Cerebellar nuclear complex (tissue), 1 donor: ENCODE data around the gene ZRANB1.

Source experiments
- DNase-seq, 2 experiments: peaks; one replicate each; lab custom pipeline; 2025; lab: John Stamatoyannopoulos, UW

The ZRANB1 gene

DNA sequence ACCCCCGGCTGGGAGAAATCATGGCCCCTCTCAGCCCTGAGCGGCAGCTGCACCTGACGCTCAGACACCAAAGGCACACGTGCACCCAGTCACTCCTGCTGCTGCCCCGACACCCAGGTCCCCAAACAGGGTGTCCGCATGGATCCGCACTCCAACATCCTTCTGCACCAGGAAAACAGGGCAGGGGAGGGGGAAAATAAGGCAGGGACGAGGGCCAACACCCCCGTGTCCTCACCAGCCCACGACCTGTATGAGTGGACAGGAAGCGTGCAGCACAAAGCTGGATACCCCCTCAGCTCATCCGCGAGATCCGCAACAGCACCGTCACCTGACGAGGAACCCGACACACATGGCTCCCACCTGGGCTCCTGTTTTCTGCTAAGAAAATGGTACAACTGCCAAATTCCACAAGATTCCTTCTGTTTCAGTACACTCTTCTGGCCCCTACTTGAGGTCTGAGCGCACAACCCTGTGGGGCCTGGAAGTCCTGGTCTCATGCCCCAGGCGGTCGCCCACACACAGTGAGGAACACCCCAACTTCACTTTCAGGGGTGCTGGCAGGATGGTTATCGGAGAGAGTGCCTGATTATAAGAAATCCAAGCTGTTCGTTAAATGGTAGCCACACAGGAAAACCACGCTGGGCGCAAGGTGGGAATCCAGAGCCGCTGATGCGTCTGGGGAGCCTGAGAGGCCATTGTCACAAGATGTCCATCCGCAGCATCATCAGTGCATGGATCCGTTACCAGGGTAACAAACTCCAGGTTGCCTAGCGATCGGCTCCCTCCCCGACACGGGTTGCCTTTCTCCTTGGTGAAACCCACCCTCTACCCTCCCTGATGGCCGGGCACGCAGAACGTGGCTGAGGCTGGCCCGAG is 63.6 kb downstream of the ZRANB1 start:
- DNase-seq, result no peak

DNA sequence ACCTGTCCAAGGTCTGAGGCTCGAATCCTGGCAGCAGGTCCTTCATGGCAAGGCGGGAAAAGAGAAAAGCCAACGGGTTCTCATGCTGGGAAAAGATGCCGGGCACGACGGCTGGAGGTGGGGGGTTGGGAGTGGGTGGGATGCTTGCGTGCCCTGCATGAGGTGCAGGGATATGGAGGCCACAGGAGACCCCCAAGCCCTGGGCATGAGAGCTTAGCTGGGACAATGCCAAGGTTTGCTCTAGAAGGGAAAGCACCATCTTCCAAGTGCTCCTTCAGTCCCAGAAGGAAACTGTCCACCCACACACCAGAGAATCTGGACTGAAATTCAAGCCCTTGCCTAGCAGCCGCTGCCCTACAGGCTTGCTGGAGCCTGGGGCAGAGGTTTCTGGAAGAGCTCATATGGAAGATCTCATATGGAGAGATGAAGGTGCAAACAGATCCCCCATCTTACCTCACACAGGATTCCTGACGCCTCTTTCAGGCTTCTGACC is 64.3 kb downstream of the ZRANB1 start:
- DNase-seq, result no peak

DNA sequence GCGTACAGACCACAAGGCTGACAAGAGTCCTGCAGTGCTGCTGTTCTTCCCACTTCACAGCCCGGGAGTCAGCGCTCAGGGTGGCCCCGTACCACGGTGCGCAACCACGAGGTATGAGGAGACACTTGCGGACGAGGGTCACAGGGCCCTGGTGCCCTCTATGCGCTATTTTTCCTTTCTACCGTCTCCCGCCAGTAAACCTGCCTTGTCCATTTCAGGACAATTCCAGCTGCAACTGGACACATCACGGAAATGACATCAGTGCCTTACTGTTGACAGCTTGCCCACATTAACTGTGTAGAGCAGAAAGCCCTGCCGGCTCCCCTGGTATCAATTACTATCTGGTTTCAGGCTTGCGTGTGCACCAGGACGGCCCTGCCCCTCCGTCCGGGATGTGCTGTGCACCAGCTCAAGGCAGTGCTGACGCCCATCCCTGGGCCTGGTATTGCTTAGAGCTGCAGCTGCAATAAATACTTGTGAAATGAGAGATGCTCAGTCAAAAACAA is 65.1 kb downstream of the ZRANB1 start:
- DNase-seq, result no peak

DNA sequence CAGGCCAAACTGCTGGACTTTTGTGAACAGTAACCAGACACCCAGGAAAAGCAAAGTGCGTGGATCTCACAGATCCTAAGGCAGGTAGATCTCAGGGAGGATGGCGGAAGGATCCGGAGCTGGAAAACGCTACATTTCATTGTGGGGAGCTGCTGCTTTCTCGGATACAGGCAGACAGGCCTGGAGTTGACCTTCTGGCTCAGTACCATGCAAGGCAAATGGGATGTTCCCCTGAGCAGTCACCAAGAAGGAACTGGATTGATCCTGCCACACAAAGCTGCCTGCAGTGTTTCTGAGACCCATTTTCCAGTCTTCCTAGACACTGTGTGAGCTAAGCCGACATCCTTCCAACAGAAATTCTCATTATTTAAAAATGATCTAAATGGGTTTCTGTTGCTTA is 65.5 kb downstream of the ZRANB1 start:
- DNase-seq, result no peak

DNA sequence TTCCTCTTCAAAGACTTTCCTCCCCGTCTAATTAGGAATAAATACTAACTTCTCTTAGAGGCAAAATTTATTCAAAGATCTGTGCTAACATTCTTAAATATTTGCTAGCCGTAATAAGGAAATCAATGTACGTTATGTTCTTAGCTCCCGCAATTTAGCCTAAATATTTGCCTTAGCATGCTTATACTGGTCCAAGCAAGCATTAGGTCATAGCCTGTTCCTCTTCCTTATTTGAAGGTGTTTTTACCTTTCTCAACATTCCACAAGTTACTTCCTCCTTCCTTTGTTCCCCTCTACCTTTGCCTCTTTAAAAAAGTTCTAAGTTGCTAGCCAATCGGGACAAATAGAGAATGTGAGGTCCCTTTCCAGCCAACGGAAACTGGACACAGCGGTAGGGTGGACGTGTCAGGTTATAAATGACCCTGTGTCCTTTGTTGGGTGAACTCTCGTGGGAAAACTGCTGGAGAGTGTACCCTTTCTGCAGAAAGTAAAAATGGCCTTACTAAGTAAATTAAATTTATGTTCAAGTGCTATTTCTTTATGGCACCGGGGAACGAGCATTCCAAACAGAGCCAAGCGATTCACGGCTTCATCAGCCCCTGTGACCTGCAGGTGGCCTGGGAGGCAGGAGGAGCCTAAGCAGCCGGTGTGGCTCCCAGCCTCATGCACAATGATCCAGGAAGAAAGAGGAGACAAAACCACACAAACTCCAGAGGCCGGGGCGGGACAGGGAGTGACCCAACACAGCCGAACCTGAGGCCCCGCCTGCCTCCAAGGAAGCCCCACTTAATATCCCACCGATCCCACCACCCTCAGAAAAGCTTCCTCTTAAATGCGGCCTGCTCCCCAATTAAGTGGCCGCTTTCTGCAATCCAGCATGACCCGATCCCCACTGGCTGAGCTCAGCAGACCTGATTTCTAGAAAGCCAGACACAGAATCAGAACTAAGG is 67.0 kb downstream of the ZRANB1 start:
- DNase-seq, result no peak

DNA sequence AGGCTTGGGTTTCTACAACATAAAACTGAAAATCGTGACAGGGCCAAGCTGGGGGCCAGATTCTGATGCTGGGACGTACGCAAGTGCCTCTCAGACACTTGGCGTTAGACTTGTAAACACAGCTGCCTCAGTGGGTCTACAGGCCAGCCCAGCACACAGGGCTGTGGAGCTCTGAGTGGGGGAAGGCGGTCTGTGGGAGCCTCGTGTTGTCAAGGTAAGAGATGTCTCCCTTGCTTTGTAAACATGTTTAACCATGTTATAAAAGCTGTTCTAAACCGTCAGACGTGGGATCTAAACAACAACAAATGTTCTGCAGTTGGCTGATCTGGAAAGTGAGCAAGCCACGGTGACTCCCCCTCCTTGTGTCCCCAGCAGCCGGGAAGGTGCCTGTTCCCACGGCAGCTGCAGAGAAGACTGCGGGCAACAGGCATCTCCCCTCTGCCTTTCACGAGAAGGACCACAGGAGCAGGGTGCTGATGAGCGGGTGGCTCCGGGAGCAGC is 67.8 kb downstream of the ZRANB1 start:
- DNase-seq, result no peak

DNA sequence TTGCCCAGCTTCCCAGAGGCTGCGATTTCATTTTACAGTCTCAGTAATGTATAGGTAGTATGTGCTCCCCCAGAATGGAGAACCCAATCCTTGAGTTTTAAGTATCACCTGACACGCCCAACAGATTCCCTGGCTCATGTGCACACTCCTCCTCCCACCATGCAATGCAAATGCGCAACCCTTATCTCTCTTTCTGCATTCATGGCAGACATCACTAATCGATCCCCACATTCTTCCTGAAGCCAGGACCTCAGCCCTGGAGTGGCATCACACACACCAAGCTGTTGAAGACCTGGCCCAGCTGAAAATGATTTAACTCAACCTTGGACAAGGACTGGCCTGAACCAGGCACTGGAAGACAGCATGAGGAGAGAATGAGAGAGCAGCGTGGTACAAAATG is 68.4 kb downstream of the ZRANB1 start:
- DNase-seq, result no peak

DNA sequence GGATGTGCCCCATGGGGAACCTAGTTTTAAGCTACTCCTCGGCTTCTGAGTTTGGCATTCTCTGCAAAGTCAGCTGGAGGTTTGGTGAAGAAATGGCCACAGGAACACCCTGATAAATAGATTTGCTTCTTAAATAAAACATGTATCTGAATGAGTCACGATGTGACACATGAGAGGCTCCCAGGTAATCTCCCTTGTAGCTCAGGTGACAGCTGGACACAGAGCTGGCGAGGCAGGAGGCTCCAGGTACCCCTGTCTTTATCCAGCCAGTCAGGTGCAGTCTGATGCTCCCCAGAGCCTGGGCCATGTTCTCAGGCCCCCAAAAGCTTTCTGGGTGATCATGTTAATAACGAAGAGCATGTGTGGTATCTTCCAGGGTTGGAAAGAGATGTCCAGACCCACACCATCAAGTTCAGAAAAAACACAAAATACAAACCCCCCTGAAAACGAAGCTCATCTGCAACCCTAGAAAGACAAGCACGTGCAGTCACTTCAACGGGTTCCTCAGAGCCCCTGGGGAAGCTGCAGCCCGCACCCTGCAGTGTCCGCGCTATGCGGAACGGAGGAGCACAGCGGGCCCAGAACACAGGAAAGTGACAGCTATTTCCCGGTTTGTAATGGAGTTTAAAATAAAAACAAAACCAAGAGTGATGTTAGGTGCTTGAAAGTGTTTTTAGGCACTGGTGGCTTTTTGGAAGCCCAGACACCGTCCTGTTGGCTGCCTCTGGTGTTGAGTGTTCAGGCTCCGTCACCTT is 69.4 kb downstream of the ZRANB1 start:
- DNase-seq, result no peak

DNA sequence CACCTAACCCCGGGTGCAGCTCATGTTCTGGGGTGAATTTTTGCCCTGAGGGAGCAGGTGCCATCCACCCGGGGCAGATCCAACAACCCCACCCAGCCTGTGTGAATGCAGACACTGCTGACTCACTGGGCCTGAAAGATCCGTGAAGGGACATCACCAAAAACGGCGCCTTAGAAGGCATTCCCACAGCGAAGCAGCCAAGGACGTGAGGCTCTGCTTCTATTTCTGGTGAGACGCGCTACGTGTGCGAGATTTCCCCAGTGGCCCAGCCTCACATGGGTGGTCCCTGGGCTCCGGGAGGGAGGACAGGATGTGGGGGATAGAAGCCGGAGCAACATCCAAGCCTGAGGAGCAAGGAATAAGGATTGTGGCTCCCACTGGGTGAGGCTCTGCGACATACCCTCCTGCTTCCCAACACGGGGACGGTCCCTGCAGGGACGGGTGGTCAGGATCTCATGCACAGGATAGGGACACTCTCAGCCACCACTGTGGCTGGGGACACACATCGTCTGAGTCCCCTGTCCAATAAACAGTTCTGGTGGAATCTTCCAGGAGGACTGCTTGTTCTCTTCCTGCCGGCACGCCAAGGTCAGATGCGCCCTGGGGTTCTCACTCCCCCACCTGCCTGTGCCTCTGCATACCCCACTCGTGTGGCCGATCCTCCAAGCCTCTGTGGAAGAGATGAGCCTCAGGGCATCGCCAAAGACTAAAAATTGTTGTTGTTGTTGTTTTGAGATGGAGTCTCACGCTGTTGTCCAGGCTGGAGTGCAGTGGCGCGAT is 70.2 kb downstream of the ZRANB1 start:
- DNase-seq, result no peak

DNA sequence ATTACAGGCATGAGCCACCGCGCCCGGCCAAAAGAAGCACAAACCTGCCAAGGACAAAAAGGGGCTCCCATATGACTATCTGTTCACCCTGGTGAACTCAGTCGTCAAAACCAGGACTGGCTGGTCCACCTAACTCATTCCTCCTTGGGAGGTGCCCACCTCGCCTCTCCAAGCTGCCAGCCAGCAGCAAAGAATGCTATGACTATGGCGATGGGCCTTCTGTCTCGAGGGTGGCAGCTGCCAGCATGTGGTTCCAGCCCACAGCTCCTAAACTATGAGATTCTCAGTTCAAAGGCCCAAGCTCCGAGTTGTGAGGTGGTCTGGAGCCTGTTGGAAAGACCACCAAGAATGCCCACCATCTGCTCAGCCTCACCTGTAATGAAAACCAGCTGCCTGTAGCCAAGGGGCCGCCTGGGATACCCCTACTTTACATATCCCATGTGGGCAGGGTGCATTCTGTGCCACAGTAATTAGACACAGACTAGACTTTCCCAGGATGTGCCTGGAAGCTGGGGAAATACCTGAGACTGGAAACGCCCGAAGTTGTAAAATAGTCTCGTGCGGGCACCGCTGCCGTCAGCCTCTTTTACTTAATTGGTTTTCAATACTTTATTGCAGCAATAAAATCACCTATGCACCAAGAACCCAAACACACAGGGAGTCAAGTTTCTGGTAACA is 71.1 kb downstream of the ZRANB1 start:
- DNase-seq, result no peak

DNA sequence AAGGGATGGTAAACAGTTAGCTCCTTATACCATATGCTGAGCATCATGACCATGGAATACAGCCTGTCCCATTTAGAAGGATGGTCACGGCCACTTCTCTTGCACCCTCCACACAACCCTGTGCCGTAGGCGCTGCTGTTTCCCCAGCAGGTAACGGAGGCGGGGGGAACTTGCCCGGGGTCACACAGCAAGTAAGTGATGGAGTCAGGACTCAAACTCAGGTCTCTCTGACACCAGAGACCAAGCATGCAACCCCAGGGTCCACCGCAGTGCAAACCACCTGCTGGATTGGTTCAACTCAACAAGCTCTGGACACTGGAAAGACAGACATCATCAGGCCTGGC is 71.6 kb downstream of the ZRANB1 start:
- no peak for DNase-seq

DNA sequence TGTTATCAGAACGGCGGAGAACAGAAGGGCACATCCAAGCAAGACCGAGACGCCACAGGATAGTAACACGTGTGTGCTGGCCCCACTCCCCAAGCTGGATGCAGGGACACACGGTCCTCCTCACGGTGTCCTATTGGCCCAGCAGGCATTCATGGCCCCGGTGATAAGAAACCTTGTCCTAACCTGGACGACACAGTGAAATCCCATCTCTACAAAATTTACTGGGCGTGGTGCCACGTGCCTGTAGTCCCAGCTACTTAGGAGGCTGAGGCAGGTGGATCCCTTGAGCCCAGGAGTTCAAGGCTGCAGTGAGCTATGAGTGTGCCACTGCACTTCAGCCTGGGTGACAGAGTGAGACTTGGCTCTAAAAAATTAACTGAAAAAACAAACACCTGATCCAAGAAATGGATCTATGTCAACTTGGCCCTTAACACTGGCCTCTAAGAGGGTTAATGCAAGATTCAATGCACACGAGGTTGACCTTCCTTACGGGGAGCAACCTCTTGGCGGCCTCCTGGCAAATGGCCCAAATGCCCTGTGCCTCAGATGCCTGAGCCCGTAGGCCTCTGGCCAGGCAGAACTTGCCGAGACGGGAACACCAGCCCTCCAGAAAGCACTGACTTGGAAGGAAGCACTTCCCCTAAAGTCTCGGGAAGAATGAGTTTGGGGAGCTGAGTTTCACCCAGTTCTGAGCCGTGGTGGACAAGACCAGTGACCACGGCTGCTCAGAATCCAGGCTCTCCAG is 72.3 kb downstream of the ZRANB1 start:
- no peak for DNase-seq

DNA sequence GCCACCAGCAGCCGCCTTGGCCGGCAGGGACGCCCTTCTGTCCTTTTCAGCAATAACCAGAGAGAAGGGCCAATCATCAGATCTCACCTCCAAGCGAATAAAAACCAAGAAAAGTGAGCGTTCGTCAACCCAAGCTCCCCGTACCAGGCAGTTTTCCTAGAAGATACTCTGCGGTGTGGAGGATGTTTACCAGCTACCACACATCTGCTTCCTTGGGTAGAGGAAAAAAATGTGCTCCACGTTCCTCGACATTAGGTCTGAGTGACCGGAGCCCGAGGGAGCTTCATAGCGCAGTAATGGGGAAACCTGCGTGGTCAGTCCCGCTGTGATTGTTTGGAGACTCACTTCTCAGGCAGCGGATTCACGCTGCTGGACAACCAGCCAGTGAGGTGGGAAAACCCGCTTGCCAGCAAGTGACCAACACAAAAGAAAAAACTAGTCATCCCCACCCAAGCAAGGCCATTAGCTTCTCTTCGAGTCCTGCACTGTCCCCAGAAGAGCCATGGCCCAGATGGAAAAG is 73.0 kb downstream of the ZRANB1 start:
- no peak for DNase-seq

DNA sequence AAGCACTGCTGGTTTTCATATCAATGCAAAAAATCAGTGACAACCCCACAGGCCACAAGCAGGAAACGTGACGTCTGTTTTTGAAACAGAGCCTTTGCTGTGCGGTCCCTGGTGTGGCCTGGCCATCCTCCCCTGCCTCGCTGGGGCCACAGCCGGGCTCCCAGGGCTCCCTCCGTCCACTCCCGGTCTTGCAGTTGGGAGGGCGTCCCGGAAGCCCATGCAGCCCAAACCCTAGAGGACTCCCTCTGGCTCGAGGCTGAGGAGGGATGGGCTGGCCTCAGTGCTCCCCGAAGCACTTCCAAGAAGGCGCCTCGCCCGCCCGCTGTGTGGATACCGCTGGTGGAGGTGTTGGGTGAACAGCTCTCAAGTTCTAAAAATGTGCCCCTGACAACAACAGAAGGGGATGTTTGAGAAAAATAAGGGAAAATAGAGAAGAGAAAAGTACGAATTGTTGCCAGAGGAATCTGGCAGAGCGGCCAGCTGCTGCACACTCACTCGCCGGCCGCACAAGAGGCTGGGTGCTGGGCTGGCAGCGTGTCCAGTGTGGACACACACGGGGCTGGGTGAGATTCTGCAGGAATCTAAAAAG is 73.5 kb downstream of the ZRANB1 start:
- no peak for DNase-seq

DNA sequence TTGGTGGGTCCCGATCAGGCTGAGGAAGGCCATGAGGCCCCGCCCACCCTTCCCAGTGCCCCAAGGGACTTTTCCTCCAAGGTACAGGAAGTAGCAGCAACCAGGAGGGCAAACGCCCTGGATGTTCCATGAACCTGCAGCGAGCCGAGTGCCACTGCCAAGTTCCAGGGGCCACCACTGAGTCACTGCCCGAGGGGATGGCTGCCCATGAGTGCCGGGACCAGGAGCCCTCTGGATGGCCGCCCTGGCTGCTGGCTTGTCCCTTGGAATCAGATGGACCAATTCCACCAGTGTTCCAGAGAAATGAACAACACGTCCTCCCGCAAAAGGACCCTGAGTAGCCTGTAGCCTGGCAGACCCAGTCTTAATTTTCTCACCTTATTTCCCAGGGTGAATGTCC is 74.2 kb downstream of the ZRANB1 start:
- DNase-seq, result no peak

DNA sequence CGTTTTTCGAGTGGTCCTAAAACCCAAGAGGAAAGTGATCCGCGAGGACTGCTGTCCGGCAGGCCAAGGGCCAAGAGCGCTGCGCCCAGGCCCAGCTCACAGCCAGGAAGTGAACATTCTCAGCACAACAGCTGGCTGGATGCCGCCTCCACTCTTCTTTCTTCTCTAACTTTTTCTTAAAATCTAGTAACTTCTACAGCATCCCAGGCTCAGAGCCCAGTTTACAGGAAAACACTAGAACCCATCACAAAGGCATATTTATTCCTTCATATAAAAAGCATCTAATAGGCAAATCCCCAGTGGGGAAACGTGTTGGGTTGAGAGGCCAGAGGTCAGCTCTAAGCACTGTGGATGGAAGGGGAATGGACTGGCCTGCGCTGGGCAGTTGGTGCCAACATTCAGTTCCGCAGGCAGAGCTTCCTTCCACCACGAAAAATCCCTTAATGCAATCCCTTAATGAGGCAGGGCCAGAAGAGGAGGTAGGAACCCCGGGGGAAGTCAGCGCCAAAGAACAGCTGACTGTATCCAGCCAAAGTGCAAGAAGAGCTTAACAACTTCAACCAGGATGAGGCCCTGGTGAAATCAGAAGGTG is 74.8 kb downstream of the ZRANB1 start:
- no peak for DNase-seq

DNA sequence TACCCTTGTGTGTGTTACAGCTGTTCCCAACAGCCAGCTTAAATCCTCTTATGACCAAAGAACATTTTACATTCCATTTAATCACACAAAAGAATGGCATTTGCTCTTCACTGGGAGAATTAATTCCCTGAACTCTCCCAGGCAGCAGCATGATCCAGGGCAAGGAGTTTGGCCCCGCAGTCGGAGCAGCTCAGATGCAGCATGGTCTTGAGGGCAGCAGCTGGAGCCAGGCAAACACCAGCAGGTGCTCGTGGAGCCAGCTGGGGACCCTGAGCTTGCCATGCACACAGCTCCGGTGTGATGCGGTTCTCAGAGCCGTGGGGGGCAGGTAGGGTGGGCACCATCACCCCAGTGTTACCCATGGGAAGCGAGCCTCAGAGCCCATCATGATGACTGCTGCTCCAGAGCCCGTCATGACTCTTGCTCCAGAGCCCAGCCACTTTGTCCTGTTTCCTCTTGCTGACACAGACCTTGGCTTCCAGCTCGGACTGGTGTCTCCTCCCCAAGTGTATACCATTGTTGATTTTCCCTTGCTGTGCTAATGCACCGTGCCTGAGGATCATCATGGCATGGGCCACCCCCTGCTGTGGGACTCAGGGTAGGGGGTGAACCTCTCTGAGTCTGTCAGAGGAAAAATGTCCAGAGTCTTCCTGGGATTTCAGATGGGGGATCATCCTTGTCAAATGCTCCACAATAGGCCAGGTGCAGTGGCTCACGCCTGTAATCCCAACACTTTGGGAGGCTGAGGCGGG is 75.8 kb downstream of the ZRANB1 start:
- DNase-seq, result no peak
